OCI-M2 (cell line): ENCODE results near the gene ACOX3.
"Not testable (repeated sequence)": the region's sequence is repeated elsewhere in the genome, so short reads cannot be mapped to it uniquely, and the experiment has no call there.

Experiments used
- DNase-seq: peaks from one replicate; lab custom pipeline; 2025; ENCODE audit not compliant: unreplicated experiment; lab: John Stamatoyannopoulos, UW

ACOX3 gene

GRCh38 chr4:8390577-8390976 lies 49.9 kb downstream of the ACOX3 start:
- no peak for DNase-seq

GRCh38 chr4:8388528-8388870 lies 52.0 kb downstream of the ACOX3 start:
- no peak for DNase-seq

DNA sequence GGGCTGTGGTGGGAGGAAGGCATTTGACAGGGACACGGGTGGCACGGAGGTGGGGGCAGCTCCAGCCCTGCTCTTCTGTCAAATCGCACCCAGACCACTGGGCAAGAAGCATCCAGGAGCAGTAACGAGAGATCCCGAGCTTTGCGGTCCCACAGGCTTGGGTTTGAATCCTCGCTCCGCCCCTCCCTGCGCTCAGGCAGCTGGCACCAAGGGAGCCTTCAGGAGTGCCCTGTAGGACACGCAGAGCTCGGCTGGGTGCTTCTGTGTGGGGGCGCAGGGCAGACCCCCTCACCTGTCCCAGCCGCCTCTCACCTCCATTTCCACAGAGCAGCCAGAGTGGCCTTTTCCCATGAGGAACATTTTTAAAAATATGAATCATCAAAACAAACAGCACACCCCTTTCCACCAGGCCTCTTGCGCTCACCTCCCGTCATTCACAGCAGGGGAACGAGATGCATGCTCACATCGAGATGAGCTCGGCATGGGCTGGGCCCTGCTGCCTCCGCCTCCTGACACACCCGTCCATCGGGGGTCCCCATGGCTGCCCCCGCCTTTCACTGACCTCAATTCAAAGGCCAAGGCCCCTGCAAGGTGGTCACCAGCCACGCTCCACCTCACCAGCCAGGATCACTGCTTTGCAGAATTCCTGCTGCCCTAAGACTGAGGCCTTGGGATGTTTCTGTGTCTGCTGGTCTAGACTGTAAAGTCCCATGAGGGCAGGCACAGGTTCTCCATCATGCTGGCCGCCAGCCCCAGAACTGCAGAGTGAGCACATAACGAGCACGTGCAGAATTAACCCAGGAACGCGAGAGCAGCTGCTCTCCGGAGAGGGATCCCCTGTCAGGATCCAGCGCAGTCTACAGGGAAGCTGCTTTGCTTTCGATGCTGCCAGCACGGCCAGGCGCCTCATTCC lies 52.7 kb downstream of the ACOX3 start:
- DNase-seq = no peak

GRCh38 chr4:8387194-8387593 lies 53.3 kb downstream of the ACOX3 start:
- no peak for DNase-seq

- no peak for DNase-seq
Observed at GRCh38 chr4:8386731-8387130, 53.8 kb downstream of the ACOX3 start.

GRCh38 chr4:8386131-8386530 lies 54.4 kb downstream of the ACOX3 start:
- not testable (repeated sequence) for DNase-seq

- DNase-seq = no peak
Observed at GRCh38 chr4:8385611-8386010, 54.9 kb downstream of the ACOX3 start.

DNA sequence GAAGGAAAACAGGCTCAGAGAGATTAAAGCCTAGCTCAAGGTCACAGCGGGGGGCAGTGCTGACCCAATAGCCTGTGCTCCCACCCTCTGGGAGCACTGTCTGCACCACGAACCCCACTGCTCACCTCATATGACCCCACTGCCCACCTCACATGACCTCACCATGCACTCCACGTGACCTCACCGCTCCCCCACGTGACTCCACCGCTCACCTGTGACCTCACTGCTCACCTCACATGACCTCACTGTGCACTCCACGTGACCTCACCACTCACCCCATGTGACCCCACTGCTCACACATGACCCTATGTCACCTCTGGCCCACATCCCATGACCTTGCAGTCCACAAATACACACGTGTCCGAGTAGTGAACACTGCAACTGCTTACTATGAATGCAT lies 55.4 kb downstream of the ACOX3 start:
- DNase-seq = no peak

GRCh38 chr4:8384397-8385060 lies 56.0 kb downstream of the ACOX3 start:
- DNase-seq = no peak

- no peak for DNase-seq
Observed at GRCh38 chr4:8383451-8384160, 56.9 kb downstream of the ACOX3 start.

GRCh38 chr4:8383016-8383415 lies 57.5 kb downstream of the ACOX3 start:
- DNase-seq = no peak

- no peak for DNase-seq
Observed at GRCh38 chr4:8381814-8382581, 58.5 kb downstream of the ACOX3 start.

DNA sequence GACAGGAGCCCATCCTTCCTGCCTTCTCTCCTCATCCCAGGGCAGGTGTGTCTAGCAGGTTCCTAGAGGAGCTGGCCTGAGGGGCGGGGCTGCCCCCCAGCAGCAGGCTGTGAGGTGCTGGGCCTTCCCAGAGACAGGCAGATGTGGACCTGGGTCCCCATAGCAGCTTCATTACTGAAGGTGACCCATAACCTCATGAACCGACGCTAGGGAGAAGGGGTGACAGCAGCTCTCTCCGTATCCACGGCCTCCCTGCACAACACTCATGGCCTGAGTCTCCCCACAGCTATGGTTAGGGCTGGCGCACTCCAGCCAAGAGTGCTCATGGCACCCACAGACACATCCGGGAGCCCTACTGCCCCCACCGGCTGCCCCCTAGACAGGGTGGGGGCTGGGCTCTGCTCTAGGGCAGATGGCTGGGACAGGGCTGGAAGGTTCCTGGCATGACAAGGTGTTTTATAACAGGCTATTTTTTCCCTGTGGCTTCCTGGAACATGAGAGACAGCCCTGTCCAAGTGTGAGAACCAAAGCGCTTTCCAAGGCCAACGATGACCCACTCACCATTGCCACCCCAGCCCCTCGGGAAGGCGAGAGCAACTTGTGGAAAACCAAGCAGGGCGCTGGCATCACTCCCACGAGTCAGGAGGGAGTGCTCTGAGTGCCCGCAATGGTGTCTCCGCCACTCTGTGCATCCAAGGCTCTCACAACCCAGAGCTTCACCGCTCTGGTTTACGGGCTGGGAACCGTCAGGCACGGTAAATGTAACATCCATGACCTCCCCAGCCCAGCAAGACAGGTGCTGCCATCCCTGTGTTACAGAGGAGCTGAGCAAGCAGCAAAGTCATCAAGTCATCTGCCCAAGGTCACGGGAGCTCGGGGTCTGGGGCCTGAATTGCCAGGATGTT lies 59.8 kb downstream of the ACOX3 start:
- DNase-seq = no peak

DNA sequence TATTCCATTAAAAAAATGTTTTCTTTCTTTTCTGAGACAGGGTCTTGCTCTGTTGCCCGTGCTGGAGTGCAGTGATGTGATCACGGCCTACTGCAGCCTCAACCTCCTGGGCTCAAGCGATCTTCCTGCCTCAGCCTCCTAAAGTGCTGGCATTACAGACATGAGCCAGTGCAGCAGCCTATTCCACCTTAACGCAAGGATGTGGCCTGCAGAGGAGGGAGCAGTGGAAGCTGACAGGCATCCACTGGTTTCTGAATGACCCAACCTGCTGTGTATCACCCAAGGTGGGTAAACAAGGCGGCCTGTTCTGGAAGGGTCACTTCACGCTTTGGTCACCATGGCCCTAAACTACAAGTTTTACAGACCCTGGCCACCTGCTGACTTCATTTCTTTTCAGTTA lies 60.8 kb downstream of the ACOX3 start:
- no peak for DNase-seq

GRCh38 chr4:8379281-8379680 lies 61.2 kb downstream of the ACOX3 start:
- no peak for DNase-seq

- no peak for DNase-seq
Observed at GRCh38 chr4:8378776-8379175, 61.7 kb downstream of the ACOX3 start.

DNA sequence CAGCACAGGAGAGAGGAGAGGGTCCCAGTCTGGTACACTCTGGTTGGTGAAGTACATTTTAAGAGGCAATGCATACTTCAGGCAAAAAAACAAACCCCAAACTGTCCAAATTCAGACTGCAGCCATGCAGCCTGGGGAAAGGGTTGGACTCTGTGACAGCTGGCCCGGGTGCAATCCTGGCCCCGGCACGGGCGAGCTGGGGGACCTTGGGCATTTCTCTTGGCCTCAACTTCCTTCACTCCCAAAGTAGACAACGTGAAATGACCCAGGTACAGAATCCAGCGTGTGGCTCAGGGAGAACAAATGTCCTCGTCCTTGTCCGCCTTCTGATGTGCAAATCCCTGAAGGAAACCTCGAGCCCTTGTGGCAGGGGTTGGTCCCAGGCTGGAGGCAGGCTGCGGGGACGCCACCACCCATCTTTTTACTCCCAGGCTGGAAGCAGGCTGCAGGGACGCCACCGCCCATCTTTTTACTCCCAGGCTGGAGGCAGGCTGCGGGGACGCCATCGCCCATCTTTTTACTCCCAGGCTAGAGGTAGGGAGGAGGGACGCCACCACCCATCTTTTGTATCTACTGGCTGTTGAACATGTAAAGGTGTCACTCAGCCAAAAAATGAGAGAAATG lies 62.3 kb downstream of the ACOX3 start:
- DNase-seq = no peak

GRCh38 chr4:8377103-8378075 lies 63.1 kb downstream of the ACOX3 start:
- DNase-seq = no peak
